Stimulated activated CD4-positive, alpha-beta T cell treated with anti-CD3 and anti-CD28 coated beads, Interleukin-2, amount 100 ng/mL, for 24 hours (primary cell): Measurements from ENCODE around the gene GSK3A.

Source experiments
- DNase-seq, 2 donors: peaks; one replicate each; pipeline ENCODE4 v3.0.0-alpha.2; 2020

The GSK3A gene

GRCh38 chr19:42196011-42197001 is 46.1 kb downstream of the GSK3A start:
- DNase-seq = no peak

GRCh38 chr19:42193706-42194105 is 48.7 kb downstream of the GSK3A start:
- DNase-seq = no peak

- DNase-seq = no peak
Measured at GRCh38 chr19:42193294-42193693, 49.1 kb downstream of the GSK3A start.

- no peak for DNase-seq
Measured at GRCh38 chr19:42191855-42192254, 50.5 kb downstream of the GSK3A start.

GRCh38 chr19:42191330-42191729 is 51.1 kb downstream of the GSK3A start:
- no peak for DNase-seq

GRCh38 chr19:42189133-42189532 is 53.3 kb downstream of the GSK3A start:
- no peak for DNase-seq

GRCh38 chr19:42188665-42189064 is 53.7 kb downstream of the GSK3A start:
- DNase-seq = no peak

- no peak for DNase-seq
Measured at GRCh38 chr19:42185277-42185676, 57.1 kb downstream of the GSK3A start.

GRCh38 chr19:42184401-42184861 is 58.0 kb downstream of the GSK3A start:
- DNase-seq = peak; percentile 81 to 83
